AG04450 (cell line): ENCODE data around the gene CGB8. TPM values are rescaled to one million over a fixed set of nuclear protein-coding genes. Genes with fewer than 3 reads are reported as not detected.

Experiments
- CTCF ChIA-PET: fragments of 300-600, 350-600 bp; formaldehyde crosslinking; extraction: SDS; loops from one replicate; lab custom pipeline; 2022; ENCODE audit warnings: antibody characterized with exemption, inconsistent platforms; lab: Charles Lee
- POLR2A ChIA-PET: fragments of 350-600 bp; formaldehyde crosslinking; extraction: SDS; loops from one replicate; lab custom pipeline; 2021; ENCODE audit warnings: antibody characterized with exemption, inconsistent platforms; lab: Yijun Ruan, JAX
- DNase-seq: peaks from one replicate; pipeline ENCODE4 v3.0.0-alpha.2; 2011; ENCODE audit warnings: low read depth, low spot score
- H3K27ac ChIP-seq: one replicate; pipeline ENCODE4 v1.5.1; 2012; ENCODE audit warnings: low read depth, low read length, control low read depth
- H3K27me3 ChIP-seq: one replicate; pipeline ENCODE4 v1.6.0; 2012; ENCODE audit warnings: low read length; ENCODE audit not compliant: control insufficient read depth, insufficient read depth
- H3K4me3 ChIP-seq: 2 replicates; pipeline ENCODE4 v1.5.1; 2011; ENCODE audit warnings: mild to moderate bottlenecking, low read depth, low read length, control low read depth
- H3K9me3 ChIP-seq: 2 replicates; pipeline ENCODE4 v1.5.1; 2012; ENCODE audit warnings: low read length; ENCODE audit not compliant: control insufficient read depth, insufficient read depth
- polyA plus RNA-seq: library from polyadenylated mRNA; depleted of rRNA; stranded (reverse); fragments of >200 nt; gene quantifications from 2 replicates; pipeline ENCODE4 v1.2.3, GENCODE V29; 2011
- TF ChIP-seq, protein P1 (sequence below): IDR thresholded peaks from 2 replicates; pipeline ENCODE4 v1.5.1; 2011; ENCODE audit warnings: low read depth, low read length, control low read depth, inconsistent platforms

The CGB8 gene
- polyA plus RNA-seq, 1 experiment: not detected

DNA sequence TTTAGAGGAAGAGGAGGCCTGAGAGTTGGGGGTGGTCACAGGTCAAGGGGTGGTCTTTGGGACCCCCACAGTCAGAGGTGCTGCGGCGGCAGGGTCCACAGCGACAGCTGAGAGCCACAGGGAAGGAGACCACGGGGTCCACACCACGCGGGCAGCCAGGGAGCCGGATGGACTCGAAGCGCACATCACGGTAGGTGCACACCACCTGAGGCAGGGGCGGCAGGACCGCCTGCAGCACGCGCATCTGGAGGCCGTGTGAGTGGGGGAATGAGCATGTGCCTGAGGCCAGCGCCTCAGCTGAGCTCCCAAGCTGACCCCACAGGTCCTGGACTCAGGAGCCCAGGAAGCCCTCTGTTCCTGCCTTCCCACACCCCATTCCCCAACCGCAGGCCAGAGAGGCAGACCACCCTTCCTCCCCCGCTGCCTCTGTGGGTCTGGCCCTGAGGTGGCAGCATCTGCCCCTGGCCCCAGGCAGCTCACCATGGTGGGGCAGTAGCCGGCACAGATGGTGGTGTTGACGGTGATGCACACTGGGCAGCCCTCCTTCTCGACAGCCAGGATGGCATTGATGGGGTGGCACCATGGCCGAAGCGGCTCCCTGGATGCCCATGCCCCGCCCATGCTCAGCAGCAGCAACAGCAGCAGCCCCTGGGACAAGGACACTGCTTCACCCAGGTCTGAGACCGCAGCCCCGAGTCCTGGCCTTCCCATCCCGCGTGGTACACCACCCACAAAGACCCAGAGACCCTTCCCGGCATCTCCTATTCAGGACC is 32.7 kb downstream of the CGB8 start:
- POLR2A ChIA-PET: no interaction called here
- DNase-seq: no peak
- Histone ChIP-seq H3K27ac (no peak overlapping the region), H3K27me3 (no peaks in the 10 kb centered on the region), H3K9me3 (no peaks in the 10 kb centered on the region; the same call in 1 of the 2 replicates), H3K4me3 (no peak overlapping the region)
- CTCF ChIA-PET: no interaction called here
- TF ChIP-seq, protein P1, sequence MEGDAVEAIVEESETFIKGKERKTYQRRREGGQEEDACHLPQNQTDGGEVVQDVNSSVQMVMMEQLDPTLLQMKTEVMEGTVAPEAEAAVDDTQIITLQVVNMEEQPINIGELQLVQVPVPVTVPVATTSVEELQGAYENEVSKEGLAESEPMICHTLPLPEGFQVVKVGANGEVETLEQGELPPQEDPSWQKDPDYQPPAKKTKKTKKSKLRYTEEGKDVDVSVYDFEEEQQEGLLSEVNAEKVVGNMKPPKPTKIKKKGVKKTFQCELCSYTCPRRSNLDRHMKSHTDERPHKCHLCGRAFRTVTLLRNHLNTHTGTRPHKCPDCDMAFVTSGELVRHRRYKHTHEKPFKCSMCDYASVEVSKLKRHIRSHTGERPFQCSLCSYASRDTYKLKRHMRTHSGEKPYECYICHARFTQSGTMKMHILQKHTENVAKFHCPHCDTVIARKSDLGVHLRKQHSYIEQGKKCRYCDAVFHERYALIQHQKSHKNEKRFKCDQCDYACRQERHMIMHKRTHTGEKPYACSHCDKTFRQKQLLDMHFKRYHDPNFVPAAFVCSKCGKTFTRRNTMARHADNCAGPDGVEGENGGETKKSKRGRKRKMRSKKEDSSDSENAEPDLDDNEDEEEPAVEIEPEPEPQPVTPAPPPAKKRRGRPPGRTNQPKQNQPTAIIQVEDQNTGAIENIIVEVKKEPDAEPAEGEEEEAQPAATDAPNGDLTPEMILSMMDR: no peak

DNA sequence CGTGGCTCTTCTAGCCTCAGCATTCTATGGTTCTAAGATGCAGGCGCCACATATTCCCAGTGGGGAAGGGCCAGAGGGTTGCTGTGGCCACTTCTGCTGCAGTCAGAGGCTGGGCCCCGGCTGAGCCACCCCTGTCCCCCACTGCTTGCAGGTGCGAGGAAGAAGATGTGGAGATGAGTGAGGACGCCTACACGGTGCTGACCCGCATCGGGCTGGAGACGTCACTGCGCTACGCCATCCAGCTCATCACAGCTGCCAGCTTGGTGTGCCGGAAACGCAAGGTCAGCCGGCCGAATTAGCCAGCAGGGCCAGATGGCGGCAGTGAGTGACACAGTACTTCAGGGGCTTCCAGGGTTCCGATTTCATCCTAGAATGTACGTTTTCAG is 34.0 kb downstream of the CGB8 start:
- H3K27ac ChIP-seq: no peak overlapping the region
- no peaks in the 10 kb centered on the region; the same call in 1 of the 2 replicates for H3K9me3 ChIP-seq
- POLR2A ChIA-PET: no interaction called here
- no peak overlapping the region for H3K4me3 ChIP-seq
- no peaks in the 10 kb centered on the region for H3K27me3 ChIP-seq
- TF ChIP-seq, protein P1: no peak
- CTCF ChIA-PET: no interaction called here
- DNase-seq: no peak

DNA sequence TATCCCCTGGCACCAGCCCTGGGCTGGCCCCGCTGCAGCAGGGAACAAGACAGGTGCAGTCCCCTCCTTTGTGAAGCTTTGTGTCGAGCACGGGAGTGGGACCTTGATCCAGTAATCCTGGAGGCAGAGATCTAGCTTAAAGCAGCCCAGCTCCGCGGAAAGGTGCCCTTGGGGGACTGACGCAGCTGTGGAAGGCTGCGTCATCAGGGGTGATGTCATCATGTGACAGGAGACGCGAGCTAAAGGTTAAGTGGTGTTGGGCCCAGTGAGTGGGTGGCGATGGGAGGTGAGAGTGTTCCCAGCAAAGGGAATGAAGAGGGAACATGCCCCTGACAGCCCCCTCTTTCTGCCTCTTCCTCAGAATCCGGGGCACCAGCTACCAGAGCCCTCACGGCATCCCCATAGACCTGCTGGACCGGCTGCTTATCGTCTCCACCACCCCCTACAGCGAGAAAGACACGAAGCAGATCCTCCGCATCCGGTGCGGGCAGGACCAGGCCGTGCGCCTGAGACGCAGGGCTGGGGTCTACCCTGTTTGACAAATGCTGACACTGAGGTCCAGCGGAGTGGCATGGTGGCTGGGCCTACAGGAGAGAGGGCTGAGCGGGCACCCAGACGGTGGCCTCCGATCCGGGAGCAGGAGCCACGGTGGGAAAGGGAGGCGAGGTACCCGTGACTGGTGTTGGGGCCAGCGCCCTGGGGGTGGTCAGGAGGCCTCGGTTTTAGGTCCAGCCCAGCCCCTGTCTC is 34.6 kb downstream of the CGB8 start:
- no peaks in the 10 kb centered on the region for H3K27me3 ChIP-seq
- H3K4me3 ChIP-seq: no peak overlapping the region
- TF ChIP-seq, protein P1: no peak
- DNase-seq: no peak
- ChIA-PET CTCF (interaction anchor here (1.2 to 2.3 kb wide), 2 partner anchors 14 to 21 kb away, joined by 4 to 12 read pairs; partner anchors contain the start of genes GYS1 and RUVBL2), POLR2A (no interaction called here)
- no peak overlapping the region for H3K27ac ChIP-seq
- no peaks in the 10 kb centered on the region; the same call in 1 of the 2 replicates for H3K9me3 ChIP-seq

DNA sequence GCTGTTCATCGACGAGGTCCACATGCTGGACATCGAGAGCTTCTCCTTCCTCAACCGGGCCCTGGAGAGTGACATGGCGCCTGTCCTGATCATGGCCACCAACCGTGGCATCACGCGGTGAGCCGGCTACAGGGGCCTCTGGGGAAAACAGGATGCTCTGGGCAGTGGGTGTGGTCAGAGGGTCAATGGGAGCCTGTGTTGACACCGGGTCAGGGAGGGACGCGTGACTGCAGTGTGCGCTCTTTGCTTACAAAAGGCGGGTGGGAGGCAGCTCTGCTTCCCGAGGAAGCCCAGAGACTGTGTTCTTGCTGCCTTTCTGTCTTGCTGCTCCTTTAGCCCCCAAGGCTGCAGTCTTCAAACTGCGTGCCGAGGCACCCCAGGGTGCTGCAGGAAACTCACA is 37.7 kb downstream of the CGB8 start:
- TF ChIP-seq, protein P1: no peak
- H3K27ac ChIP-seq: no peak overlapping the region
- H3K4me3 ChIP-seq: no peak overlapping the region
- H3K27me3 ChIP-seq: no peaks in the 10 kb centered on the region
- ChIA-PET CTCF (interaction anchor here (1.2 kb wide), 1 partner anchor 11 kb away, joined by 4 read pairs; no protein-coding TSS in a partner anchor), POLR2A (no interaction called here)
- DNase-seq: no peak
- no peaks in the 10 kb centered on the region; the same call in 1 of the 2 replicates for H3K9me3 ChIP-seq
